GM23338 (cell line): ENCODE results near the gene CYSLTR2. TPM values are rescaled to one million over a fixed set of nuclear protein-coding genes. Genes with fewer than 3 reads are reported as not detected.
A peak's percentile ranks its signal among the peaks of the same experiment; 100 is the strongest.

ENCODE experiments used
- ATAC-seq: fragments of 200-7000 bp; cut with Tn5 transposase; 3 replicates; pipeline ENCODE4 v1.9.1; 2020
- DNase-seq: peaks from one replicate; pipeline ENCODE4 v3.0.0-alpha.2; 2015; ENCODE audit warnings: low spot score
- H2AFZ ChIP-seq: fragments of 200-600 bp; sonication (generic); 2 replicates; pipeline ENCODE4 v1.8.0; 2016; ENCODE audit warnings: antibody characterized with exemption, mild to moderate bottlenecking, moderate library complexity
- H3F3A ChIP-seq: fragments of 200-600 bp; sonication (generic); replicated peaks from 2 replicates; pipeline ENCODE4 v1.8.0; 2017; ENCODE audit warnings: antibody characterized with exemption, mixed run types, low read depth
- H3K27ac ChIP-seq: fragments of 200-600 bp; sonication (generic); 2 replicates; pipeline ENCODE4 v1.6.1; 2016; ENCODE audit warnings: low read depth
- H3K27me3 ChIP-seq: fragments of 200-600 bp; sonication (generic); 2 replicates; pipeline ENCODE4 v1.8.0; 2016; ENCODE audit warnings: mild to moderate bottlenecking, mixed run types, moderate library complexity; ENCODE audit not compliant: insufficient read depth
- H3K36me3 ChIP-seq: fragments of 200-600 bp; sonication (generic); 2 replicates; pipeline ENCODE4 v1.8.0; 2016; ENCODE audit warnings: mild to moderate bottlenecking; ENCODE audit not compliant: insufficient read depth
- H3K4me1 ChIP-seq: fragments of 200-600 bp; sonication (generic); 2 replicates; pipeline ENCODE4 v1.8.0; 2016; ENCODE audit warnings: mild to moderate bottlenecking, moderate library complexity; ENCODE audit not compliant: insufficient read depth
- H3K4me2 ChIP-seq: fragments of 200-600 bp; sonication (generic); 2 replicates; pipeline ENCODE4 v1.7.1; 2017; ENCODE audit warnings: mixed run types
- H3K4me3 ChIP-seq: fragments of 200-600 bp; sonication (generic); 2 replicates; pipeline ENCODE4 v1.6.1; 2016; ENCODE audit warnings: mixed run types
- H3K79me2 ChIP-seq: fragments of 200-600 bp; sonication (generic); replicated peaks from 2 replicates; pipeline ENCODE4 v1.8.0; 2017; ENCODE audit warnings: mild to moderate bottlenecking; ENCODE audit not compliant: insufficient read depth
- H3K9me2 ChIP-seq: fragments of 200-600 bp; sonication (generic); 2 replicates; pipeline ENCODE4 v1.8.0; 2017; ENCODE audit not compliant: insufficient read depth
- H4K20me1 ChIP-seq: fragments of 200-600 bp; sonication (generic); replicated peaks from 2 replicates; pipeline ENCODE4 v1.8.0; 2017; ENCODE audit warnings: mild to moderate bottlenecking; ENCODE audit not compliant: insufficient read depth
- H3K27ac Mint-ChIP-seq: 2 replicates; pipeline ENCODE4 v1.8.0; 2020; ENCODE audit warnings: inconsistent platforms, mild to moderate bottlenecking, moderate library complexity, mixed read lengths
- H3K27me3 Mint-ChIP-seq: 3 replicates; pipeline ENCODE4 v1.8.0; 2022; ENCODE audit warnings: low read depth, mild to moderate bottlenecking, moderate library complexity, mixed read lengths, inconsistent platforms; ENCODE audit not compliant: insufficient read depth, poor library complexity
- H3K36me3 Mint-ChIP-seq: 3 replicates; pipeline ENCODE4 v1.8.0; 2021; ENCODE audit warnings: low read depth, mild to moderate bottlenecking, inconsistent platforms, moderate library complexity, mixed read lengths
- H3K4me1 Mint-ChIP-seq: 3 replicates; pipeline ENCODE4 v1.8.0; 2020; ENCODE audit warnings: mild to moderate bottlenecking, inconsistent platforms, mixed read lengths
- H3K4me3 Mint-ChIP-seq: 3 replicates; pipeline ENCODE4 v1.8.0; 2021; ENCODE audit warnings: moderate library complexity, mild to moderate bottlenecking, inconsistent platforms, mixed read lengths
- H3K9me3 Mint-ChIP-seq: 3 replicates; pipeline ENCODE4 v1.8.0; 2020; ENCODE audit warnings: moderate library complexity, mild to moderate bottlenecking, inconsistent platforms, mixed read lengths
- CREB1 ChIP-seq: fragments of 250-450 bp; sonication (Bioruptor Pico); IDR thresholded peaks from 2 replicates; pipeline ENCODE4 v1.5.0; 2020; ENCODE audit warnings: low read depth, mild to moderate bottlenecking, moderate library complexity
- EZH2 ChIP-seq: fragments of 200-600 bp; sonication (generic); IDR thresholded peaks from one replicate; pipeline ENCODE4 v1.8.0; 2017; ENCODE audit warnings: antibody characterized with exemption, mild to moderate bottlenecking, low read depth; ENCODE audit not compliant: unreplicated experiment
- JUNB ChIP-seq: IDR thresholded peaks from one replicate; pipeline ENCODE4 v1.6.1; 2016; ENCODE audit warnings: antibody characterized with exemption; ENCODE audit not compliant: unreplicated experiment
- POLR2AphosphoS5 ChIP-seq: IDR thresholded peaks from 2 replicates; pipeline ENCODE4 v1.6.1; 2016; ENCODE audit warnings: antibody characterized with exemption, low read depth
- polyA plus RNA-seq: library from polyadenylated mRNA; unstranded; fragments of >200 nt; fragmentation: Nextera tagmentation; extraction: Ambion mirVana; gene quantifications from 2 replicates; pipeline ENCODE4 v1.2.1, GENCODE V29; 2016
- total RNA-seq: library from RNA; depleted of rRNA; stranded (reverse); fragments of >200 nt; shearing (Covaris generic); gene quantifications from 2 replicates; pipeline ENCODE4 v1.2.3, GENCODE V29; 2014
- TF ChIP-seq, protein P1 (sequence below), 2 experiments: fragments of 200-600 bp in 1 of 2; sonication (generic) in 1 of 2; conservative IDR thresholded peaks; 2 replicates each; pipeline versions ENCODE4 v1.5.1 to v1.6.1; 2016 to 2017; ENCODE audit warnings: antibody characterized with exemption in 2 of 2, low read depth in 2 of 2, mild to moderate bottlenecking in 2 of 2, moderate library complexity in 1 of 2
- TF ChIP-seq, protein P2 (sequence below): IDR thresholded peaks from one replicate; pipeline ENCODE4 v1.6.1; 2018; ENCODE audit warnings: antibody characterized with exemption; ENCODE audit not compliant: unreplicated experiment
- TF ChIP-seq, protein P3 (sequence below): IDR thresholded peaks from 2 replicates; pipeline ENCODE4 v1.6.1; 2016; ENCODE audit warnings: antibody characterized with exemption

CYSLTR2 gene
- total and polyA plus RNA-seq, 2 experiments from 2014 or later = not detected

DNA sequence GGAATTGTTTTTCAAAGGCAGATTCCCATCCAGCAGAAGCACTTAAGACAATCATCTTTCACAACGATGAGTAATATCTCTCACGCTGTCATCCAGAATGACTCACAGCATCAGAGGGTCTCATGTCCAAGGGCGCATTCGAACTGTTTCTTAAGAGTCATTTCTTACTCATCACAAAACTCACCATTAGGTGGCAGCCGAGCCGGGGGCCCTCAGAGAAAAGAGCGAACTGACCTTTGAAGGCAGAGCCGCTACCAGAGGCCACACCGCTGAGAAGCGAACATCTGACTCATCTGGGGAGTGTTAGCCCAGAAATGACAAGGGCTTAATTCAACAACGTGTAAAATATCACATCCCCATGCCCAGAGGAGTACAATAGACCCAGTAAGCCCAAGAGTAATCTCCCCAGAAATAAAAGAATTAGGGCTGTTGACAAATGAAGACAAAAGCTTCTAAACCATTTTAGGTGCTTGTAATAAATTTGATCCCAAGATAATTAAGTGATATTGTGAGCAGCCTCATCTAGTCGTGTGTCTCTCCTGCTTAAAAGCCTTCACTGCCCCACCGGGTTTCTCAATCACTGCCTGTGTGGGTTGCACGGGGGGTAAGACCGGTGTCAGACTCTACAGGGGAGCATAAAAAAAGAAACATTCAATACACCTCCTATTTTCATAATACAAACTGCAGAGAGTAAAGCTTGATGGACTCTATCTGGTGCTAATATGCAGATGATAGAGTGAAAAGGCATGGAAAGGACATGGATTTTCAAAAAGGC lies 96.2 kb downstream of the CYSLTR2 start:
- Mint-ChIP-seq H3K4me1 (peaks cover 5% of the 10 kb centered on the region; the same call in 2 of the 3 replicates), H3K27ac (no peak overlapping the region), H3K4me3 (no peak overlapping the region), H3K27me3 (peaks cover 6% of the 10 kb centered on the region), H3K9me3 (peaks cover 2% of the 10 kb centered on the region; the same call in 2 of the 3 replicates), H3K36me3 (no peaks in the 10 kb centered on the region; the same call in 2 of the 3 replicates)
- peak; percentile 82 for DNase-seq
- Histone ChIP-seq H3K4me1 (no peaks in the 10 kb centered on the region), H3K27me3 (no peaks in the 10 kb centered on the region), H2AFZ (peak overlapping the region; percentile 25; the same call in 1 of the 2 replicates), H4K20me1 (no peaks in the 10 kb centered on the region), H3K4me2 (no peak overlapping the region), H3K9me2 (no peaks in the 10 kb centered on the region), H3K27ac (no peak overlapping the region), H3K79me2 (no peaks in the 10 kb centered on the region), H3F3A (no peaks in the 10 kb centered on the region), H3K36me3 (no peaks in the 10 kb centered on the region), H3K4me3 (no peak overlapping the region)
- ATAC-seq = peak; percentile 97
- TF ChIP-seq POLR2AphosphoS5 = no peak
- TF ChIP-seq, protein P1, sequence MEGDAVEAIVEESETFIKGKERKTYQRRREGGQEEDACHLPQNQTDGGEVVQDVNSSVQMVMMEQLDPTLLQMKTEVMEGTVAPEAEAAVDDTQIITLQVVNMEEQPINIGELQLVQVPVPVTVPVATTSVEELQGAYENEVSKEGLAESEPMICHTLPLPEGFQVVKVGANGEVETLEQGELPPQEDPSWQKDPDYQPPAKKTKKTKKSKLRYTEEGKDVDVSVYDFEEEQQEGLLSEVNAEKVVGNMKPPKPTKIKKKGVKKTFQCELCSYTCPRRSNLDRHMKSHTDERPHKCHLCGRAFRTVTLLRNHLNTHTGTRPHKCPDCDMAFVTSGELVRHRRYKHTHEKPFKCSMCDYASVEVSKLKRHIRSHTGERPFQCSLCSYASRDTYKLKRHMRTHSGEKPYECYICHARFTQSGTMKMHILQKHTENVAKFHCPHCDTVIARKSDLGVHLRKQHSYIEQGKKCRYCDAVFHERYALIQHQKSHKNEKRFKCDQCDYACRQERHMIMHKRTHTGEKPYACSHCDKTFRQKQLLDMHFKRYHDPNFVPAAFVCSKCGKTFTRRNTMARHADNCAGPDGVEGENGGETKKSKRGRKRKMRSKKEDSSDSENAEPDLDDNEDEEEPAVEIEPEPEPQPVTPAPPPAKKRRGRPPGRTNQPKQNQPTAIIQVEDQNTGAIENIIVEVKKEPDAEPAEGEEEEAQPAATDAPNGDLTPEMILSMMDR (conservative IDR thresholded peaks at IDR 0.05; ENCODE audit: low read depth in 2 of 2) = peak; percentile 65 to 69
- TF ChIP-seq, protein P2, sequence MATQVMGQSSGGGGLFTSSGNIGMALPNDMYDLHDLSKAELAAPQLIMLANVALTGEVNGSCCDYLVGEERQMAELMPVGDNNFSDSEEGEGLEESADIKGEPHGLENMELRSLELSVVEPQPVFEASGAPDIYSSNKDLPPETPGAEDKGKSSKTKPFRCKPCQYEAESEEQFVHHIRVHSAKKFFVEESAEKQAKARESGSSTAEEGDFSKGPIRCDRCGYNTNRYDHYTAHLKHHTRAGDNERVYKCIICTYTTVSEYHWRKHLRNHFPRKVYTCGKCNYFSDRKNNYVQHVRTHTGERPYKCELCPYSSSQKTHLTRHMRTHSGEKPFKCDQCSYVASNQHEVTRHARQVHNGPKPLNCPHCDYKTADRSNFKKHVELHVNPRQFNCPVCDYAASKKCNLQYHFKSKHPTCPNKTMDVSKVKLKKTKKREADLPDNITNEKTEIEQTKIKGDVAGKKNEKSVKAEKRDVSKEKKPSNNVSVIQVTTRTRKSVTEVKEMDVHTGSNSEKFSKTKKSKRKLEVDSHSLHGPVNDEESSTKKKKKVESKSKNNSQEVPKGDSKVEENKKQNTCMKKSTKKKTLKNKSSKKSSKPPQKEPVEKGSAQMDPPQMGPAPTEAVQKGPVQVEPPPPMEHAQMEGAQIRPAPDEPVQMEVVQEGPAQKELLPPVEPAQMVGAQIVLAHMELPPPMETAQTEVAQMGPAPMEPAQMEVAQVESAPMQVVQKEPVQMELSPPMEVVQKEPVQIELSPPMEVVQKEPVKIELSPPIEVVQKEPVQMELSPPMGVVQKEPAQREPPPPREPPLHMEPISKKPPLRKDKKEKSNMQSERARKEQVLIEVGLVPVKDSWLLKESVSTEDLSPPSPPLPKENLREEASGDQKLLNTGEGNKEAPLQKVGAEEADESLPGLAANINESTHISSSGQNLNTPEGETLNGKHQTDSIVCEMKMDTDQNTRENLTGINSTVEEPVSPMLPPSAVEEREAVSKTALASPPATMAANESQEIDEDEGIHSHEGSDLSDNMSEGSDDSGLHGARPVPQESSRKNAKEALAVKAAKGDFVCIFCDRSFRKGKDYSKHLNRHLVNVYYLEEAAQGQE = no peak

DNA sequence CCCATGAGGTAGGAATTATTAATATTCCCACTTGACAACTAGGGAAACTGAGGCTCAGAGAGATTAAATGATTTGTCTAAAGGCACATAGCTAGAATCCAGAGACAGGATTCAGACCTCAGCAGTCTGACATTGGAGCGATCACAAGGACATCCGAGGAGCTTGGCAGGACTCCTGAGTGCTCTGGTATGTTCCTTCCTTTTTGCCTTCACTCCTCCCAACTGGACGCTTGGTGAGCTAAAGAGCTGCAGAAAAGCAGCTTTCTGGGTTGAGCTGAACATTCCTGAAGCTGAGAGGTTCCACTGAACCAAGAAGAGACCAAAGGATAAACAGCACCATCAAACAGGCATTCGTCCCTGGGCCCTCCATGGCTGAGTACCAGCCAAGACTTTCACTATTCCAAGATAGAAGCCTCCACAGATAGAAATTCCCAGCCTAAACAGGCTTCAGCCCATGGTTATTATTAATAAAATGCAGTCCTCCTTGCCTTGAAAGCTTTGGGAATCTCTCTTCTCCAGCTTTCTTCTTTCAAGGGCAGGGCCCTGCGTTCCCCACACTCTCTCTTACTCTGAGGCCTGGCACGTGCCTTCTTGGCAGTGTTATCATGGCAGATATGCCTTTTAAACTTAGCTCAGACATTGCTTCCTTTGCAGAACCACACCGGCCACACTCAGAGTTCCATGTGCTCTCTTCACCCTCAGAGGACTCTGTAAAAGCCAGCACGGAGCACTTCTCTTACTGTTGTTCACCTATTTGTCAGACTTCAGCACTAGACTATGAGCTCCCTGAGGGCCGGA lies 97.1 kb downstream of the CYSLTR2 start:
- no peaks in the 10 kb centered on the region for H3K9me2 ChIP-seq
- no peaks in the 10 kb centered on the region for H3K79me2 ChIP-seq
- TF ChIP-seq CREB1 (no peak), EZH2 (no peak), JUNB (no peak)
- TF ChIP-seq, protein P1 (conservative IDR thresholded peaks at IDR 0.05; ENCODE audit: low read depth in 2 of 2) = no peak
- TF ChIP-seq, protein P3, sequence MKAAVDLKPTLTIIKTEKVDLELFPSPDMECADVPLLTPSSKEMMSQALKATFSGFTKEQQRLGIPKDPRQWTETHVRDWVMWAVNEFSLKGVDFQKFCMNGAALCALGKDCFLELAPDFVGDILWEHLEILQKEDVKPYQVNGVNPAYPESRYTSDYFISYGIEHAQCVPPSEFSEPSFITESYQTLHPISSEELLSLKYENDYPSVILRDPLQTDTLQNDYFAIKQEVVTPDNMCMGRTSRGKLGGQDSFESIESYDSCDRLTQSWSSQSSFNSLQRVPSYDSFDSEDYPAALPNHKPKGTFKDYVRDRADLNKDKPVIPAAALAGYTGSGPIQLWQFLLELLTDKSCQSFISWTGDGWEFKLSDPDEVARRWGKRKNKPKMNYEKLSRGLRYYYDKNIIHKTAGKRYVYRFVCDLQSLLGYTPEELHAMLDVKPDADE = no peak
- no peak for DNase-seq
- no peaks in the 10 kb centered on the region for H3K4me1 ChIP-seq
- peaks cover 11% of the 10 kb centered on the region for H3K9me3 Mint-ChIP-seq
- no peak overlapping the region for H3K27ac Mint-ChIP-seq
- H3K36me3 ChIP-seq = no peaks in the 10 kb centered on the region
- H2AFZ ChIP-seq = peak overlapping the region; percentile 56
- no peaks in the 10 kb centered on the region for H4K20me1 ChIP-seq
- H3K4me2 ChIP-seq = no peak overlapping the region
- H3K4me3 Mint-ChIP-seq = no peak overlapping the region
- H3F3A ChIP-seq = no peaks in the 10 kb centered on the region
- H3K27ac ChIP-seq = no peak overlapping the region
- H3K4me3 ChIP-seq = no peak overlapping the region
- peaks cover 5% of the 10 kb centered on the region; the same call in 2 of the 3 replicates for H3K4me1 Mint-ChIP-seq
- H3K27me3 Mint-ChIP-seq = peaks cover 4% of the 10 kb centered on the region
- H3K36me3 Mint-ChIP-seq = peaks cover 7% of the 10 kb centered on the region; the same call in 2 of the 3 replicates
- ATAC-seq = no peak
- H3K27me3 ChIP-seq = no peaks in the 10 kb centered on the region
